GM18519 (cell line): ENCODE results near the gene SLC10A6.

Experiments used
- ATAC-seq: cut with Tn5 transposase; IDR thresholded peaks from one replicate; pipeline ENCODE4 v1.9.1; 2021; ENCODE audit warnings: mild to moderate bottlenecking, moderate library complexity; ENCODE audit not compliant: unreplicated experiment, low FRiP score

The SLC10A6 gene

DNA sequence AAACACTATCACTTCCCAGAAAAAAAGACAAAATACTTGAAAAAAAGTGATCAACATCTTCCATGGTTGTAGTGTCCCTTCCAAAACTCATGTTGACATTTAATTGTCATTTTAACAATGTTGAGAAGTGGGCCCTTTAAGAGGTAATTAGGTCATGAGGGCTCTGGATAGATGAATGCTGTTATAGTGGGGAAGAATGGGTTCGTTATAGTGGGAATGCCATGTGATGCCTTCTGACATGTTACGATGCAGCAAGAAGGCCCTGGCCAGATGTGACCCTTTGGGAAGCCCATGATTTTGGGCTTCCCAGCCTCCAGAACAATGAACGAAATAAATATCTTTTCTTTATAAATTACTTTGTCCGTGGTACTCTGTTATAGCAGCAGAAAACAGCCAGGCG lies 4.0 kb upstream of the SLC10A6 start:
- no peak for ATAC-seq

DNA sequence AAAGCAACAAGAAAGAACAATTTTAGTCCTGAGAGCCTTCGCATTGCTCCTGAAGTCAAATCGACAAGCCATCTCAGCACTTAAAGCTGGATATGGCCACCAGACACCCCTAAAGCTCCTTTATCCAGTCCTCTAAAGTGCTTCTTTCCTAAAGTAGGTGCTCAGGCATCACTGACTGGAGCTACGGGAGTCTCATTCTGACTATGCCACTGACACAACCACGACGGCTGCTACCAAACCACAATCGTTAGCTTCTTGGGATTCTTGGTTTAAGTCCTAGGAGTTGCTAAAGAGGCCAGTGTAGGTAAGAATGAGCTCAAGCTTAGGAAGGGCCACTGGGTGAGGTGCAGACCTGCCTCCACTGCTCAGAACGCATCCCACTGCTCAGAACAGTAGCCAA lies 1.0 kb downstream of the SLC10A6 start:
- ATAC-seq, result no peak

- no peak for ATAC-seq
Observed at GRCh38 chr4:86847571-86847970, 1.6 kb downstream of the SLC10A6 start.

DNA sequence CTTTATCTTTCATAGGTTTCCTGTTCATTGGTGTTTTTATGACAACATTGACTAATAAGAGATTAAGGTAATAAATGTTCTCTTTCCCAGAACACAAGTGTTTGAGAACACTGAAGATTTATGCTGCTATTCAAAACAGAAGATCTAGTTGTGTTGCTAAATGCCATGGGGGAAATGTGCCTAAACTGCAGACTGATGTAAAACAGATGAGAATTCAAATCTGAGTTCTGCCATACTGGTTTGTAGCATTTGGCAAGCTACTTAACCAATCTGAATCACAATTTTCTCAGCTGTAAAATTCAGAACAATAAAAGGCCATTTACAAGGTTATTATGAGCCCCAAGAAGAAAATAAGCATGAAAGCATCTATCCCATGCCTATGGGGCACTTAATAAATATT lies 2.3 kb downstream of the SLC10A6 start:
- ATAC-seq, result no peak

- ATAC-seq, result no peak
Observed at GRCh38 chr4:86845593-86845992, 3.6 kb downstream of the SLC10A6 start.

DNA sequence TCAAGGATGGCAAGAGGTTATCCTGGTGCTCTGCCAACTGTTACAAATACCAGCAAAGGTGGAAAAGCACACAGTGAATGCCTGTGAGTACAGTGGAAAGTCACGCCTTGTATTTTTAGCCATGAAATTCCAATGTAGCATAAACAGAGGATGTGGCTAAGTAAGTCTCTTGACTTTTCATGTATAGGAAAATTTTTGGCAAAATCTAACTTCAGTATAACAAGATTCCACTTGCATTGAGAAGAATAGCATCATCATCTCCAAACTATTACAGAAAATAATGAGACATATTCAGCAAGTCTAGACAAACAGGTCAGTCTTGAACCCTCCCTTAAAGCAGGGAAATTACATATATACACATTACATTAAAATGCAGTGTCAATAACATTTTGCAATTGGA lies 7.9 kb downstream of the SLC10A6 start:
- ATAC-seq, result no peak

DNA sequence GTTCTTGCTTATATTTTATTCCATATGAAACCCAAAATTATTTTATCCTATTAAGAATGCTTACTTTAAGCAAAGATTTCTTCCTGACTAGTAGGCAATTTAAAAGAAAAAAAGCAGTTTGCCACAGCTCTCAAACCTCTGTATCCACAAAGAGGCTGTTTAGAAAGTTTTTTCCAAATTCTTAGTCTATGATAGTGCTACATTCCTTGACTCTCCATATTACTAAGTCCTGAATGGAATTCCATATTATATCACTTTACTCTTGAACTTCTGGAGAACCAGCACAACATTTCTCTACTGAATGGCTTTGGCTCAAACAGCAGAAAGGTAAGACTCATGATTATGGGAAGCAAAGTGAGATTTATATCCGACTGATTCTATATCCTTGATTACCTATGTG lies 8.3 kb downstream of the SLC10A6 start:
- no peak for ATAC-seq

- ATAC-seq, result no peak
Observed at GRCh38 chr4:86837691-86838503, 11.3 kb downstream of the SLC10A6 start.

DNA sequence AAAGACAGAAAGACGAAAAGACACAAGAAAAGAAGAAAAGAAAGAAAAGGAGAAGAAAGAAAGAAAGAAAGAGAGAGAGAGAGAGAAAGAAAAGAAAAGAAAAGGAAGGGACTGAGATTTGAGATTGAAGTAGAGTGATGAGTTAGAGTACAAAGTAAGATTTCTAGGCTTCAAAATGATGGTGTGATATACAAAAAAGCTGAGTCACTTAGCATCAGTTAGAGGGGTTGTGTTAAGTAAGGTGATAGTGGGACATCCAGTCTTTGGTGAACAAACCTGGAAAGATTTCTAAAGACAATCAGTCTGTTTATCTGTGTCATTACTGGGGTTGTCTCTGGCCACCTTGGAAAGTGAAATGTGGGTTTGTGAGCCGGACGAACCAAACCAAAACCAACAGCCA lies 13.5 kb downstream of the SLC10A6 start:
- no peak for ATAC-seq

GRCh38 chr4:86834901-86835300 lies 14.3 kb downstream of the SLC10A6 start:
- ATAC-seq, result no peak

GRCh38 chr4:86833615-86834014 lies 15.6 kb downstream of the SLC10A6 start:
- ATAC-seq, result no peak

DNA sequence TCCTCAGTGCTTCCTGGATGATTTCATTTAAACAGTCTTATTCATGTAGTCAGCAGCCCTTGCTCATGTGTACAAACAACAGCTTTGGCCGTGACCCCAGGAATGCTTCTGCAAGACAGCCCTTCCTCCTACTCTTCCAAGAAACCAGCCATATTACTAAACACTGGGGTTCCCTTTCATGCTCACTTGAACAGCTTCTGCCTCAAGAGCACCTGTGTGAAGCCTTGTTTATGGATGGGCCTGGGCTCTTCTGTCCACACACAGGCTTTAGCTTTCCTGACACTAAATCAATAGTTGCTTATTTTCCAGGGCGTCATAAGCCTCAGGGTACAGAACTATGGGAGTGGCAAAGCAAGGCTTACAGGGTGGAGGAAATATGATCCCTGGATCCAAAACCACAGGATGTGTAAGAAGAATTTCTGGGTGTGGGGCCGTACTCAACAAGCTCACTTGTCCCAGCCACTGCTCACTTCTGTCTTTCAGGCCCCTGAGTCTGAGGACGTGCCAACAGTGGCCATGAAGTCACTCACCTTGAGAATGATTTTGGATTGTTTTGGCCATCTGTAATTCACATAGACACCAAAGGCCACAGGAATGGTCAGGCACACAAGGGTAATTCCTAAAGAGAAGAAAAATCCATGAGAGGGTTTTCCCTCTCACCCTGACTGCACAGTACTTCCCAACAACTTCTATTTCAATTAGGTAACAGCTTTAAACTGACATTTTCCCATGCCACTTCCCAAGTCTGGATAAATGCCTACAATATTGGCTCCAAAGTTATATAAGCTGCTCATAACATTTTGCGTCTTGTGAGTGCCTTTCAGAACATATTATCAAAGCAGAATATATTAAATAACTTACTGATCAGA lies 17.7 kb downstream of the SLC10A6 start:
- no peak for ATAC-seq

DNA sequence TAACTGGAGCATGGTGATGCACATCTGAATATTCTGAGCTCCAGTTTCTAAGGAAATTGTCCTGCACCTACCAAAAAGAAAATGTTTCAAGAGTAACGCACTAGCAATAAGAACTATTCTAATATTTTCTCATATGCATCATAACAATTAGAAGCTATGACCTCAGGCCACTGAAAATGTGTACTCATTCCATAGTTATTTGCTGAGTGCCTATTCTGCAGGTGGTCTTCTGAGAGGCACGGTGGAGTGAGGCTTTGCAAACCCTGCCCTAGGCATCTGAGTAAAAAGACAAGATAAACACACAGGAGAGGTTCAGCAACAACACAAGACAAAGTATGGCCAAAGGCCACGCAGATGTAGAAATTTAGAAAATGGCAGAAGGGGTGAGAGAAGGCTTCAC lies 23.7 kb downstream of the SLC10A6 start:
- no peak for ATAC-seq

DNA sequence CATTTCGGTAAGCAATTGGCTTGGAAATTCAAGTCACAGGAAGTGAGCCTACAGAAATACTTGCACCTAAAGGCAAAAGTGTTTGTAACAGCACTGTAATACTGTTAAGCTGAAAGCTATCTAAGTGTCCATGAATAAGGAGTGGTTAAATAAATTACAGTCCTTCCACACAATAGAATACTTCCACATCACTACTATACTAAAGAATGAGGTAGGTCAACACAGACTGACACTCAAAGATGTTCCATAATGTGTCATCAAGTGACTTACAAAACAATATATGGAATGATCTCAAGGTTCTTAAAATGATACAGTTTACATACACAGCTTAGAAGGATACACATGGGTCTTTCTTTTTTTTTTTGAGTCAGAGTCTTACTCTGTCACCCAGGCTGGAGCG lies 27.0 kb downstream of the SLC10A6 start:
- ATAC-seq, result no peak

DNA sequence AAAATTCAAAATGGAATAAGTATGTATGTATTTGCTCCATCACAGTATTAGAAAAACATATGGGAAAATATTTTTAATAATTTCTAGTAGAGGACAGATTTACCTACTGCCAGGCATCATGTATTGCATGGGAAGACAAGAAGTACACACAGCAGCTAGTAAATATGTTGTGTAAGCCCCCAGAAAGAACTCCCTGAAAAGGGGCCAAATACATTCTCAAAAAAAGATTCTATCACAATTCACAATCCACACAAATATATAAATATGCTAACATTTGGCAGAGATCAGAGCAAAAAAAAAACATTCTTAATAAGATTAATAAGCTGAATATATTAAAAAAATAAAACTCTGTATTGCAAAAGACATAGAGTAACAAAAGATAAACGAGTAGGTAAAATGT lies 28.0 kb downstream of the SLC10A6 start:
- no peak for ATAC-seq

GRCh38 chr4:86819561-86819960 lies 29.6 kb downstream of the SLC10A6 start:
- no peak for ATAC-seq

GRCh38 chr4:86818841-86819240 lies 30.3 kb downstream of the SLC10A6 start:
- ATAC-seq, result no peak

DNA sequence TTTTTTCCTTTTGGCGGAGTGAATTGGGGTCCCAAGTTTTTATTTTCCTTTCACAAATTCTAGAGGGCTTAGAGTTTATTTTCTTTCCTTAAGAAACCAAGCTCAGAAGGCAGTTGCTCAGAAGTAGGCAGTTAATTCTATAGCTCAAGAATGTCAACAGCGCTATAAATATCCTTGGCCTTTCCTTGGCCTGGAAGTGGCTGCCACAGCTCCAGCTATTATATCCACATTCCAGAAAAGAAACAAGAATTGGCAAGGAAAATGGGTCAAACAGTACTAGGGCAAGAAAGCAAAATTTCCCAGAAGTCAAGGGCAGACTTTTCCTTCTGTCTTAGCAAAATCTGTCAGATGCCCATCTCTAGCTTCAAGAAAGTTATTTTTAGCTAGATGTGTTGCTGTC lies 31.0 kb downstream of the SLC10A6 start:
- no peak for ATAC-seq

- ATAC-seq, result no peak
Observed at GRCh38 chr4:86816501-86817273, 32.5 kb downstream of the SLC10A6 start.

DNA sequence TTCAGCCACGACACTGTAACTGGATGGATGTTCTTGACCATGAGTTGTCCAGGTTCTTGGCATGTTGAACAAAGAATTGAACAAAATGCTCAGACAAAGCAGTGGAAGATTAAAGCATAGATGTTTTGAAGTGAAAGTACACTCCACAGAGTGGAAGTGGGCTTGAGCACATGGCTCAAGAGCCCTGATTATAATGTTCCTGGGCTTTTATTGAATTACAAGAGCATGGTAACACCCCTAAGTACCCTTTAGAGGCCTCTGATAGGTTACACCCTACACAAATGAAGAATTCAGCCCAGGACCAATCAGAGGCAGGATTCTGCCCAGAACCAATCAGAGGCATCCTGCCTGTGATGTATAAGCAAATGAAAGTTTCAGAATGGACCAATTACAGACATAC lies 33.5 kb downstream of the SLC10A6 start:
- ATAC-seq, result no peak

- no peak for ATAC-seq
Observed at GRCh38 chr4:86810847-86811246, 38.3 kb downstream of the SLC10A6 start.
